Progenitor cell of endocrine pancreas (in vitro differentiated cells): ENCODE results near the gene CLASP1. TPM values are rescaled to one million over a fixed set of nuclear protein-coding genes. Genes with fewer than 3 reads are reported as not detected.
A peak's percentile ranks its signal among the peaks of the same experiment; 100 is the strongest.

ENCODE experiments used
- DNase-seq: peaks from one replicate; pipeline ENCODE4 v3.0.0; 2021; ENCODE audit warnings: low spot score; ENCODE audit not compliant: unreplicated experiment
- H3K27ac Mint-ChIP-seq: 2 replicates; pipeline ENCODE4 v1.8.0; 2021; ENCODE audit warnings: mild to moderate bottlenecking, moderate library complexity, mixed read lengths
- H3K27me3 Mint-ChIP-seq: 2 replicates; pipeline ENCODE4 v1.8.0; 2021; ENCODE audit warnings: mixed read lengths
- H3K36me3 Mint-ChIP-seq: 2 replicates; pipeline ENCODE4 v1.8.0; 2022; ENCODE audit warnings: mixed read lengths; ENCODE audit not compliant: insufficient read depth
- H3K4me1 Mint-ChIP-seq: 2 replicates; pipeline ENCODE4 v1.8.0; 2021; ENCODE audit warnings: low read depth, mixed read lengths
- H3K4me3 Mint-ChIP-seq: 2 replicates; pipeline ENCODE4 v1.8.0; 2021; ENCODE audit warnings: low read depth, mild to moderate bottlenecking, moderate library complexity, mixed read lengths
- H3K9me3 Mint-ChIP-seq: 2 replicates; pipeline ENCODE4 v1.8.0; 2021; ENCODE audit warnings: low read depth, mixed read lengths
- total RNA-seq: library from RNA; stranded (reverse); gene quantifications from 2 replicates; pipeline ENCODE4 v1.2.1, GENCODE V29; 2021
- TF ChIP-seq, protein P1 (sequence below): fragments of 200-600 bp; sonication (generic); IDR thresholded peaks from one replicate; pipeline ENCODE4 v1.5.0; 2021; ENCODE audit warnings: antibody characterized with exemption, mild to moderate bottlenecking; ENCODE audit not compliant: unreplicated experiment

Gene CLASP1
- total RNA-seq, 1 donor from 2014 or later: 102 TPM

DNA sequence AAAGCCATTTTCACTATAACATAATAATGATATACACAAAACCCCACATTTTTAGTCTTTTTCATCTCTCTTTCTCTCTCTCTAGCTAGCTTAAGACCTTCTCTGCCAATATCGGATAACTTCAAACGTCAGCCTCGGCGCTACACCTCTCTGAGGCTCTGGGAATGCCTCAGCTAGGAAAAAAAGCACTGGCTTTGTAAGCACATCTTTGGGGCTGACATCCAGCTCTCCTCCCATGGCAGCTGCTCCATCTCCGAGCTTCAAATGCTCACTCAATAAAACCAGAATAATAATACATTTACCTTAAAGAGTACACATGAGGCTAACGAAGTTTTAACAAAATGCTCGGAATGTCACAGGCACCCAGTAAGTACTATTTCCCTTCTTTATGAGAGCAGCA, 107.8 kb downstream of the CLASP1 start:
- Mint-ChIP-seq H3K4me3 (no peak overlapping the region), H3K27ac (no peak overlapping the region), H3K4me1 (no peaks in the 10 kb centered on the region), H3K36me3 (no peaks in the 10 kb centered on the region), H3K9me3 (no peaks in the 10 kb centered on the region), H3K27me3 (no peaks in the 10 kb centered on the region)
- TF ChIP-seq, protein P1, sequence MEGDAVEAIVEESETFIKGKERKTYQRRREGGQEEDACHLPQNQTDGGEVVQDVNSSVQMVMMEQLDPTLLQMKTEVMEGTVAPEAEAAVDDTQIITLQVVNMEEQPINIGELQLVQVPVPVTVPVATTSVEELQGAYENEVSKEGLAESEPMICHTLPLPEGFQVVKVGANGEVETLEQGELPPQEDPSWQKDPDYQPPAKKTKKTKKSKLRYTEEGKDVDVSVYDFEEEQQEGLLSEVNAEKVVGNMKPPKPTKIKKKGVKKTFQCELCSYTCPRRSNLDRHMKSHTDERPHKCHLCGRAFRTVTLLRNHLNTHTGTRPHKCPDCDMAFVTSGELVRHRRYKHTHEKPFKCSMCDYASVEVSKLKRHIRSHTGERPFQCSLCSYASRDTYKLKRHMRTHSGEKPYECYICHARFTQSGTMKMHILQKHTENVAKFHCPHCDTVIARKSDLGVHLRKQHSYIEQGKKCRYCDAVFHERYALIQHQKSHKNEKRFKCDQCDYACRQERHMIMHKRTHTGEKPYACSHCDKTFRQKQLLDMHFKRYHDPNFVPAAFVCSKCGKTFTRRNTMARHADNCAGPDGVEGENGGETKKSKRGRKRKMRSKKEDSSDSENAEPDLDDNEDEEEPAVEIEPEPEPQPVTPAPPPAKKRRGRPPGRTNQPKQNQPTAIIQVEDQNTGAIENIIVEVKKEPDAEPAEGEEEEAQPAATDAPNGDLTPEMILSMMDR: no peak
- no peak for DNase-seq

DNA sequence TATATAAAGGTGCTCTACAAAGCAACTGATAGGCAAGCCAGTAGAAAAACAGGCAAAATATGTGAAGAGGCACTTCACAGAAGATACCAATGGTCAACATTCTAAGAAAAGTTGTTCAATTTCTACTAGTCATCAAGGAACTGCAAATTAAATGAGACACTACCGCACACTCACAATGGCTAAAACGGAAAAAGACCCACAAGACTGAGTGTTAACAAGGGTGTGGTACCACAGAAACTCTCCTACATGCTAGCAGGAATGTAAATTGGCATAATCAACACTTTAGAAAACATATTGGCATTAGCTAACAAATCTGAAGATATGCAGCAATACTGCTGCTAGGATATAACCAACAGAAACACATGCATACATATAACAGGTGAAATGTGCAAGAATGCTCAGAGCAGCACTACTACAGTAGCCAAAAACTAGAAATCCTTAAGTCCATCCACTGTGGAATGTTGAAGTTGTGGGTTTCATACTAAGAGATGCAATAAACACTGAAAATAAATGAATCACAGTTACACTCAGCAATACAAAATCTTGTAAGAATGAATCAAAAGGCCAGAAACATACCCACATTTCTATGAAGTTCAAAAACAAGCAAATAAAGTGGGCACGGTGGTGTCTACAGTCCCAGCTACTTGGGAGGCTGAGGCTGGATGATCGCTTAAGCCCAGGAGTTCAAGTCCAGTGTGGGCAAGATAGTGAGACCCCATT, 109.4 kb downstream of the CLASP1 start:
- Mint-ChIP-seq H3K27me3 (no peaks in the 10 kb centered on the region), H3K27ac (no peak overlapping the region), H3K4me1 (no peaks in the 10 kb centered on the region), H3K36me3 (peaks cover 2% of the 10 kb centered on the region), H3K9me3 (no peaks in the 10 kb centered on the region), H3K4me3 (no peak overlapping the region)
- no peak for DNase-seq
- TF ChIP-seq, protein P1: no peak

DNA sequence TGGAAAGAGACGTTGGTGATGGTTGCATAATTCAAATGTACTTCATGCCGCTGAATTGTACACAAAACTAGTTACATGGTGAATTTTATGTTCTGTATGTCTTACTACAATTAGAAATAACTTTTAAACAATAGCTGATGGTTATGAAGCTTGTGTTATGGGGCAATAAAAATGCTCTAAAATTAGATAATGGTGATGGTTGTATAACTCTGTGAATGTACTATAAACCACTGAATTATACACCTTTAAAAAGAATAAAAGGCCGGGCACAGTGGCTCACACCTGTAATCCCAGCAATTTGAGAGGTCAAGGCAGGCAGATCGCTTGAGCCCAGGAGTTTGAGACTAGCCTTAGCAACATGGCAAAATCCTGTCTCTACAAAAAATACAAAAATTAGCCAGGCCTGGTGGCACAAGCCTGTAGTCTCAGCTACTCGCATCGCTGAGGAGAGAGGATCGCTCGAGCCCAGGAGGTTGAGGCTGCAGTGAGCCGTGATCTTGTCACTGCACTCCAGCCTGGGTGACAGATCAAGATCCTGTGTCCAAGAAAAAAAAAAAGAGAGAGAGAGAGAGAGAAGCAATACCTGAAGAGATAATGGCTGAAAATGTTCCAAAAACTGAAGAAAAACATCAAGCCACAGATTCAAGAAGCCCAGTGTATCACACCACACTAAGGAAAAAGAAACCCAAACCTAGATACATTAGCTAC, 112.3 kb downstream of the CLASP1 start:
- no peak overlapping the region for H3K4me3 Mint-ChIP-seq
- no peaks in the 10 kb centered on the region for H3K27me3 Mint-ChIP-seq
- peak overlapping the region; percentile 17 for H3K27ac Mint-ChIP-seq
- TF ChIP-seq, protein P1: no peak
- DNase-seq: no peak
- peaks cover 2% of the 10 kb centered on the region for H3K36me3 Mint-ChIP-seq
- H3K4me1 Mint-ChIP-seq: peaks cover 19% of the 10 kb centered on the region
- no peaks in the 10 kb centered on the region for H3K9me3 Mint-ChIP-seq

DNA sequence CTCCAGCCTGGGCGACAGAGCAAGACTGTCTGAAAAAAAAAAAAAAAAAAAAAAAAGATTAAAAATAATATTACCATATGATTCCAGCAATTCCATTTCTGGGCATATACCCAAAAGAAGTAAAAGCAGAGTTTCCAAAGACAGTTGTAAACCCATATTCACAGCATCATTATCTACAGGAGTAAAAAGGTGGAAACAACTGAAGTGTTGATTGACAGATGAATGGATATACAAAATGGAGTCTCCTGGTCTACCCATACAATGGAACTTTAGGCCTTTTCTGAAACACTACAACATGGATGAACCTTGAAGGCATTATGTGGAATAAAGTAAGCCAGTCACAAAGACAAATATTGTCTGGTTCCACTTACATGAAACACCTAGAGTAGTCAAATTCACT, 112.9 kb downstream of the CLASP1 start:
- TF ChIP-seq, protein P1: no peak
- Mint-ChIP-seq H3K36me3 (peaks cover 2% of the 10 kb centered on the region), H3K4me3 (no peak overlapping the region), H3K27me3 (no peaks in the 10 kb centered on the region), H3K9me3 (no peaks in the 10 kb centered on the region), H3K27ac (peak overlapping the region; percentile 17), H3K4me1 (peaks cover 23% of the 10 kb centered on the region)
- no peak for DNase-seq

DNA sequence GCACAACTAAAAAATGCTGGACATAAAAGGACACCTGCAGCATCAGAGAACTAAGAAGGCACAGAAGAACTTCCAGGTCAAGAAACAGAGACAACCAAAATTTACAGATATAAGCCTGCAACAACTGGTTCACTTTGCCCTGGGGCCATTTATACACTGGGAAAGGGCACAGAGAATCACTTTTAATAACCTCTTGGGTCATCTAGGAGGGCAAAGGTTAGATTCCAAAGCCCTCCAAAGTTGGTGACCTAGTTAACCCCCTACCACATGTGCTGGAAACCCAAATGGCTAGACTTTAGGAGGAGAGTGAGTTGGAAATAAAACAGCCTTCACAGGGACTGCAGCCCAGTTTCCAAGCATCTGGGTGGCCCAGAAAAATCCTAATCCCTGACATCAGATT, 115.3 kb downstream of the CLASP1 start:
- H3K9me3 Mint-ChIP-seq: no peaks in the 10 kb centered on the region
- TF ChIP-seq, protein P1: no peak
- H3K36me3 Mint-ChIP-seq: peaks cover 2% of the 10 kb centered on the region
- H3K4me1 Mint-ChIP-seq: peaks cover 28% of the 10 kb centered on the region
- H3K27me3 Mint-ChIP-seq: no peaks in the 10 kb centered on the region
- H3K4me3 Mint-ChIP-seq: no peak overlapping the region
- no peak for DNase-seq
- H3K27ac Mint-ChIP-seq: peak overlapping the region; percentile 93
